HepG2 (cell line): ENCODE measurements around the gene FIBP.

Experiments
- ATF2 ChIP-seq: sonication (generic); formaldehyde crosslinking; IDR thresholded peaks from 2 replicates; pipeline ENCODE4 v1.4.0; 2020; ENCODE audit warnings: missing genetic modification reagents
- CTCF ChIP-seq: sonication (generic); formaldehyde crosslinking; IDR thresholded peaks from 2 replicates; pipeline ENCODE4 v1.5.0; 2020; ENCODE audit warnings: mild to moderate bottlenecking, missing genetic modification reagents, moderate library complexity
- HMGXB4 ChIP-seq, 2 experiments: sonication (generic) in 1 of 2; formaldehyde crosslinking in 1 of 2; IDR thresholded peaks; 2 replicates each; pipeline versions ENCODE4 v1.4.0 to v1.6.1; 2018 to 2020; ENCODE audit warnings: missing genetic modification reagents in 2 of 2, borderline replicate concordance in 1 of 2, low read depth in 1 of 2, mild to moderate bottlenecking in 1 of 2, missing biosample characterization in 1 of 2
- HNF1A ChIP-seq, 2 experiments: sonication (generic) in 1 of 2; formaldehyde crosslinking in 1 of 2; IDR thresholded peaks; 2 replicates each; pipeline versions ENCODE4 v1.4.0 to v1.6.1; 2016 to 2020; ENCODE audit warnings: borderline replicate concordance in 1 of 2, low read depth in 1 of 2, mild to moderate bottlenecking in 1 of 2, missing genetic modification reagents in 1 of 2
- MIER3 ChIP-seq: IDR thresholded peaks from 2 replicates; pipeline ENCODE4 v1.6.1; 2016; ENCODE audit warnings: missing compliant biosample characterization, borderline replicate concordance
- ZBTB3 ChIP-seq: sonication (generic); formaldehyde crosslinking; IDR thresholded peaks from 2 replicates; pipeline ENCODE4 v1.4.0; 2020; ENCODE audit warnings: low read depth, mild to moderate bottlenecking, moderate library complexity, missing genetic modification reagents, borderline replicate concordance
- ZIK1 ChIP-seq: sonication (generic); formaldehyde crosslinking; IDR thresholded peaks from 2 replicates; pipeline ENCODE4 v1.5.0; 2020; ENCODE audit warnings: mild to moderate bottlenecking, low read depth, missing genetic modification reagents, borderline replicate concordance

- TF ChIP-seq HNF1A (IDR thresholded peaks at IDR 0.05; ENCODE audit: low read depth) (no peak), HNF1A (CRISPR knock-in tag; IDR thresholded peaks at IDR 0.05; ENCODE audit: borderline replicate concordance) (no peak), ZIK1 (CRISPR knock-in tag) (no peak), HMGXB4 (CRISPR knock-in tag; IDR thresholded peaks at IDR 0.05; ENCODE audit: borderline replicate concordance in 1 of 2, low read depth in 1 of 2) (no peak), CTCF (no peak), ATF2 (no peak), ZBTB3 (CRISPR knock-in tag) (no peak), MIER3 (CRISPR knock-in tag) (no peak)
Observed at GRCh38 chr11:65862191-65862735, 26.0 kb downstream of the FIBP start.
